HFFc6 (cell line): ENCODE results near the gene SELENOI. TPM values are rescaled to one million over a fixed set of nuclear protein-coding genes. Genes with fewer than 3 reads are reported as not detected.
"Not testable (repeated sequence)": the region's sequence is repeated elsewhere in the genome, so short reads cannot be mapped to it uniquely, and the experiment has no call there.

Source experiments
- DNase-seq: peaks from one replicate; pipeline ENCODE4 v3.0.0-alpha.2; 2018
- H3K27ac Mint-ChIP-seq: 2 replicates; pipeline ENCODE4 v1.8.0; 2020; ENCODE audit warnings: mild to moderate bottlenecking, mixed read lengths
- H3K27me3 Mint-ChIP-seq: 2 replicates; pipeline ENCODE4 v1.8.0; 2021; ENCODE audit warnings: mild to moderate bottlenecking, moderate library complexity, mixed read lengths; ENCODE audit not compliant: insufficient read depth
- H3K36me3 Mint-ChIP-seq: 2 replicates; pipeline ENCODE4 v1.8.0; 2021; ENCODE audit warnings: low read depth, mixed read lengths
- H3K4me1 Mint-ChIP-seq: 2 replicates; pipeline ENCODE4 v1.8.0; 2020; ENCODE audit warnings: low read depth, mixed read lengths
- H3K4me3 Mint-ChIP-seq: 2 replicates; pipeline ENCODE4 v1.8.0; 2020; ENCODE audit warnings: mild to moderate bottlenecking, moderate library complexity, mixed read lengths
- H3K9me3 Mint-ChIP-seq: 2 replicates; pipeline ENCODE4 v1.8.0; 2020; ENCODE audit warnings: mild to moderate bottlenecking, mixed read lengths
- CTCF ChIP-seq: fragments of 200-600 bp; sonication (generic); IDR thresholded peaks from 2 replicates; pipeline ENCODE4 v1.5.0; 2021; ENCODE audit warnings: antibody characterized with exemption, mild to moderate bottlenecking
- total RNA-seq, 6 experiments: library from RNA; stranded (reverse); fragmentation: NEBNext Ultra II Directional; extraction: Animal tissue kit (Norgen Biotek cat#: 25700); gene quantifications; 2 replicates in 1 of 6; 3 replicates in 5 of 6; pipeline ENCODE4 v1.2.3, GENCODE V29; 2021

Gene SELENOI
- total RNA-seq, 6 experiments from 2014 or later, result 22.7 to 31.4 (median 27.3) TPM

GRCh38 chr2:26317377-26318105 is 28.4 kb upstream of the SELENOI start:
- Mint-ChIP-seq H3K4me3 (no peak overlapping the region), H3K9me3 (no peaks in the 10 kb centered on the region), H3K36me3 (no peaks in the 10 kb centered on the region), H3K27me3 (peaks cover 41% of the 10 kb centered on the region), H3K4me1 (no peaks in the 10 kb centered on the region), H3K27ac (no peak overlapping the region)
- TF ChIP-seq CTCF, result no peak
- DNase-seq, result no peak

GRCh38 chr2:26318950-26319349 is 27.0 kb upstream of the SELENOI start:
- no peaks in the 10 kb centered on the region for H3K9me3 Mint-ChIP-seq
- no peak for DNase-seq
- no peak for TF ChIP-seq CTCF
- H3K27me3 Mint-ChIP-seq, result peaks cover 47% of the 10 kb centered on the region
- H3K27ac Mint-ChIP-seq, result no peak overlapping the region
- no peaks in the 10 kb centered on the region for H3K4me1 Mint-ChIP-seq
- H3K36me3 Mint-ChIP-seq, result no peaks in the 10 kb centered on the region
- no peak overlapping the region for H3K4me3 Mint-ChIP-seq

- H3K4me1 Mint-ChIP-seq, result peaks cover 16% of the 10 kb centered on the region
- H3K36me3 Mint-ChIP-seq, H3K27ac Mint-ChIP-seq, DNase-seq, H3K9me3 Mint-ChIP-seq, H3K4me3 Mint-ChIP-seq: not testable (repeated sequence)
- peaks cover 13% of the 10 kb centered on the region for H3K27me3 Mint-ChIP-seq
Observed at GRCh38 chr2:26324479-26324878, 21.5 kb upstream of the SELENOI start.

GRCh38 chr2:26324903-26325302 is 21.0 kb upstream of the SELENOI start:
- no peak overlapping the region for H3K27ac Mint-ChIP-seq
- no peaks in the 10 kb centered on the region for H3K36me3 Mint-ChIP-seq
- peaks cover 12% of the 10 kb centered on the region for H3K27me3 Mint-ChIP-seq
- H3K9me3 Mint-ChIP-seq, result no peaks in the 10 kb centered on the region
- no peak for DNase-seq
- peaks cover 19% of the 10 kb centered on the region for H3K4me1 Mint-ChIP-seq
- TF ChIP-seq CTCF, result no peak
- H3K4me3 Mint-ChIP-seq, result no peak overlapping the region

- Mint-ChIP-seq H3K27me3 (peaks cover 12% of the 10 kb centered on the region), H3K27ac (no peak overlapping the region), H3K4me3 (no peak overlapping the region), H3K4me1 (peaks cover 29% of the 10 kb centered on the region), H3K36me3 (no peaks in the 10 kb centered on the region), H3K9me3 (no peaks in the 10 kb centered on the region)
- no peak for TF ChIP-seq CTCF
- DNase-seq, result peak; percentile 55
Observed at GRCh38 chr2:26325851-26326250, 20.1 kb upstream of the SELENOI start.

GRCh38 chr2:26326514-26326913 is 19.4 kb upstream of the SELENOI start:
- Mint-ChIP-seq H3K27me3 (peaks cover 11% of the 10 kb centered on the region), H3K9me3 (no peaks in the 10 kb centered on the region), H3K4me1 (peaks cover 32% of the 10 kb centered on the region), H3K36me3 (no peaks in the 10 kb centered on the region), H3K4me3 (no peak overlapping the region), H3K27ac (no peak overlapping the region)
- no peak for TF ChIP-seq CTCF
- no peak for DNase-seq
